ENCODE data around the gene TTC9C.
A peak's percentile ranks its signal among the peaks of the same experiment; 100 is the strongest.

DNA sequence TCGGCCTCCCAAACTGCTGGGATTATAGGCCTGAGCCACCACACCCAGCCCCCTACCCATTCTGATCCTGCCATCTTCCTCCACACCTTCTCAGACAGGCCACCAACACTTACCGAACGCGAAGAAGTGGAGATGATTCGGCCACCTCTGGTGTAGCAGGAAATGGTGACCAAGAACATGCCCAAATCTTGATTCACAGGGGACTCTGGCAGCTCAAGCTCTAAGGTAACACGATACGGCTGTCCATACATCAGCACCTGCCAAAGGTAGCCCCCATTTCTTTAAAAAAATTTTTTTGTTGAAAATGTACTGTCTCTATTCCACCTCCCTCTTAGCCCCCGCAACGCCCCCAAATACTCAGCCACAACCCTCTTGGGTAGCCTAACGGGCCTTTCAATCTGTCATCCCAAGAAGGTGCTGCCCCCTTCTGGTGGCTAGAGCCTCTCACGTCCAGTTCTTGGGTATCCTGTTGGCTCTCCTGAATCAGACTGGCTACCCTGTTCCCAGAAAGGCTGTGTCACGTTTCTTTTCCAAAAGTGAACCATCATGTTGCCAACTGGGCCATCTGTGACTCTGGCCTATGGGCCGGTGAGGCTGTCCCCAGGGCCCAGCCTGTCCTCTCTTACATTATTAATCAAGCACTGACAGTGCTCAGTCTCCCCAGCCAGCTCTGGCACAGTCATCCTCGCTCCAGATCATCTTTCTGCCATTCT is 33.7 kb upstream of the TTC9C start:
- TF ChIP-seq POLR2A (IDR thresholded peaks at IDR 0.05): no peak
- TF ChIP-seq, protein P1, sequence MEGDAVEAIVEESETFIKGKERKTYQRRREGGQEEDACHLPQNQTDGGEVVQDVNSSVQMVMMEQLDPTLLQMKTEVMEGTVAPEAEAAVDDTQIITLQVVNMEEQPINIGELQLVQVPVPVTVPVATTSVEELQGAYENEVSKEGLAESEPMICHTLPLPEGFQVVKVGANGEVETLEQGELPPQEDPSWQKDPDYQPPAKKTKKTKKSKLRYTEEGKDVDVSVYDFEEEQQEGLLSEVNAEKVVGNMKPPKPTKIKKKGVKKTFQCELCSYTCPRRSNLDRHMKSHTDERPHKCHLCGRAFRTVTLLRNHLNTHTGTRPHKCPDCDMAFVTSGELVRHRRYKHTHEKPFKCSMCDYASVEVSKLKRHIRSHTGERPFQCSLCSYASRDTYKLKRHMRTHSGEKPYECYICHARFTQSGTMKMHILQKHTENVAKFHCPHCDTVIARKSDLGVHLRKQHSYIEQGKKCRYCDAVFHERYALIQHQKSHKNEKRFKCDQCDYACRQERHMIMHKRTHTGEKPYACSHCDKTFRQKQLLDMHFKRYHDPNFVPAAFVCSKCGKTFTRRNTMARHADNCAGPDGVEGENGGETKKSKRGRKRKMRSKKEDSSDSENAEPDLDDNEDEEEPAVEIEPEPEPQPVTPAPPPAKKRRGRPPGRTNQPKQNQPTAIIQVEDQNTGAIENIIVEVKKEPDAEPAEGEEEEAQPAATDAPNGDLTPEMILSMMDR (IDR thresholded peaks at IDR 0.05): peak; percentile 69 to 90 (median 81)
